OCI-LY1 (cell line): ENCODE measurements around the gene TM2D1.

Source experiments
- H2AFZ ChIP-seq: fragments of 200-600 bp; sonication (generic), shearing (Covaris generic); 2 replicates; pipeline ENCODE4 v1.6.0; 2014; ENCODE audit warnings: antibody characterized with exemption, mild to moderate bottlenecking, low read length
- H3F3A ChIP-seq: fragments of 200-600 bp; sonication (generic), shearing (Covaris generic); 2 replicates; pipeline ENCODE4 v1.6.0; 2014; ENCODE audit warnings: mild to moderate bottlenecking, antibody characterized with exemption, low read length, moderate library complexity; ENCODE audit not compliant: insufficient read depth
- H3K27ac ChIP-seq: fragments of 200-600 bp; sonication (generic); 2 replicates; pipeline ENCODE4 v1.5.1; 2014; ENCODE audit warnings: low read length, mixed run types, mild to moderate bottlenecking, low read depth; ENCODE audit not compliant: poor library complexity, severe bottlenecking
- H3K27me3 ChIP-seq: fragments of 200-600 bp; sonication (generic); 2 replicates; pipeline ENCODE4 v1.6.0; 2014; ENCODE audit warnings: antibody characterized with exemption, mild to moderate bottlenecking, low read length, moderate library complexity; ENCODE audit not compliant: insufficient read depth
- H3K36me3 ChIP-seq: fragments of 200-600 bp; sonication (generic); 2 replicates; pipeline ENCODE4 v1.6.1; 2014; ENCODE audit warnings: mild to moderate bottlenecking, antibody characterized with exemption, low read length, moderate library complexity, mixed read lengths; ENCODE audit not compliant: insufficient read depth
- H3K4me1 ChIP-seq: fragments of 200-600 bp; sonication (generic); 2 replicates; pipeline ENCODE4 v1.5.1; 2014; ENCODE audit warnings: mild to moderate bottlenecking, low read length, moderate library complexity; ENCODE audit not compliant: insufficient read depth, severe bottlenecking
- H3K4me2 ChIP-seq: fragments of 200-600 bp; sonication (generic), shearing (Covaris generic); 2 replicates; pipeline ENCODE4 v1.6.1; 2014; ENCODE audit warnings: low read length
- H3K4me3 ChIP-seq: fragments of 200-600 bp; sonication (generic); 2 replicates; pipeline ENCODE4 v1.5.1; 2014; ENCODE audit warnings: low read length, low read depth, mild to moderate bottlenecking, mixed read lengths; ENCODE audit not compliant: poor library complexity, severe bottlenecking
- H3K79me2 ChIP-seq: fragments of 200-600 bp; shearing (Covaris generic); 2 replicates; pipeline ENCODE4 v1.6.1; 2016; ENCODE audit warnings: mixed run types, low read length, mixed read lengths; ENCODE audit not compliant: insufficient read depth
- H3K9ac ChIP-seq: fragments of 200-600 bp; sonication (generic), shearing (Covaris generic); 2 replicates; pipeline ENCODE4 v1.6.1; 2014; ENCODE audit warnings: mild to moderate bottlenecking, low read length, mixed read lengths
- H3K9me2 ChIP-seq: fragments of 200-600 bp; sonication (generic), shearing (Covaris generic); 2 replicates; pipeline ENCODE4 v1.6.1; 2014; ENCODE audit warnings: low read depth, mild to moderate bottlenecking, low read length, mixed read lengths
- H3K9me3 ChIP-seq: fragments of 200-600 bp; shearing (Covaris generic); 2 replicates; pipeline ENCODE4 v1.6.1; 2014; ENCODE audit warnings: low read length, mixed read lengths
- H4K20me1 ChIP-seq: fragments of 200-600 bp; sonication (generic), shearing (Covaris generic); 2 replicates; pipeline ENCODE4 v1.6.0; 2016; ENCODE audit warnings: mild to moderate bottlenecking, low read length; ENCODE audit not compliant: insufficient read depth
- EZH2 ChIP-seq: fragments of 200-600 bp; sonication (generic), shearing (Covaris generic); IDR thresholded peaks from 2 replicates; pipeline ENCODE4 v1.8.0; 2017; ENCODE audit warnings: borderline replicate concordance, mixed run types, mild to moderate bottlenecking, antibody characterized with exemption, low read length, moderate library complexity, mixed read lengths
- TF ChIP-seq, protein P1 (sequence below): fragments of 200-600 bp; sonication (generic), shearing (Covaris generic); IDR thresholded peaks from 2 replicates; pipeline ENCODE4 v1.5.1; 2017; ENCODE audit warnings: mild to moderate bottlenecking, antibody characterized with exemption, low read length, moderate library complexity, mixed read lengths

Gene TM2D1

DNA sequence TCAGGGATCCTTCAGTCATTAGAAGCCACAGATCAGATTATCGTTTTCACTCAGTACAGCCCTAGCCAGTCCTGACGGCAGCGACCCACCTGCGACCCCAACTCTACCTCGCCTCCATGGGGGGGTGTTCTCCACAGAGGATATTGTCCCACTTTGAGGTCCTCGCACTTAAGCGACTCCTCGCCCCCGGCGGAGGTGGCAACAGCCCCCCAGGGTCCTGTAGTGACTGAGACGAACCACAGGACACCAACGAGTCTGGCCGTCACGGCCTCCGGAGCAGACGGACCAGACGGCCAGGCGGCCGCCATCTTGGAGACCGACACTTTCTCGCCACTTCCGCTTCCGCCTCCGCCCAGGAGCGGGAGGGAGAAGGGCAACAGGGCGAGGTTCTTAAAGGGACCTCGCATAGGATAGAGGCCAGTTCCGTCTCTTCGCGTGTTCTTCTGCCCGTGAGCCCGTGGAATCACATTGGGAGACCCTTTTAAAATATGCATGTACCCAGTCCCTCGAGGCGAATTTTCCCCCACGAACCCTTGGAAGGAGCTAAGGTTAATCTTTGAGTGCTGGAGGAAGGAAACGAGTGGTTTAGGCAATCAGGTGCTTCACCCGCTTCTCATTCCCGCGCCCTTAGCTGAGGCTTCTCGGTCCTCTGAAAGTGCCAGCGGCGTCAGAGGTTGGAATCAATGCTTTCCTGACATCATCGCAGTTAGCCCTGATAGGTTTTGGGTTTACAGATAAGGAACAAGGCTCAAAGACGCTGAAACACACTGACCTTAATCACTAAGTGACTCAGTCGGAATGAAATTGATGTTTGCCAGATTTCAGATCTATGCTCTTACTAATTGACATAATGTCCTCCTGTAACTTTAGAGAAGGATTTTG, at the start of gene TM2D1:
TSS of gene TM2D1 (minus strand) at position 329 of the 882 bp plus-strand sequence. CDS start at position 308, 21 bp downstream.
- Histone ChIP-seq H3K9me3 (no peaks in the 10 kb centered on the region), H3F3A (no peaks in the 10 kb centered on the region), H3K79me2 (peaks cover 27% of the 10 kb centered on the region), H3K27ac (peak within 1 kb of the TSS; percentile 64), H3K4me1 (peaks cover 30% of the 10 kb centered on the region), H3K4me2 (peak within 1 kb of the TSS; percentile 94), H4K20me1 (no peaks in the 10 kb centered on the region), H3K9me2 (no peaks in the 10 kb centered on the region), H3K36me3 (peaks cover 4% of the 10 kb centered on the region; the same call in 1 of the 2 replicates), H2AFZ (peak within 1 kb of the TSS; percentile 58), H3K4me3 (peak within 1 kb of the TSS; percentile 90), H3K9ac (peak within 1 kb of the TSS; percentile 87), H3K27me3 (no peaks in the 10 kb centered on the region)
- TF ChIP-seq, protein P1, sequence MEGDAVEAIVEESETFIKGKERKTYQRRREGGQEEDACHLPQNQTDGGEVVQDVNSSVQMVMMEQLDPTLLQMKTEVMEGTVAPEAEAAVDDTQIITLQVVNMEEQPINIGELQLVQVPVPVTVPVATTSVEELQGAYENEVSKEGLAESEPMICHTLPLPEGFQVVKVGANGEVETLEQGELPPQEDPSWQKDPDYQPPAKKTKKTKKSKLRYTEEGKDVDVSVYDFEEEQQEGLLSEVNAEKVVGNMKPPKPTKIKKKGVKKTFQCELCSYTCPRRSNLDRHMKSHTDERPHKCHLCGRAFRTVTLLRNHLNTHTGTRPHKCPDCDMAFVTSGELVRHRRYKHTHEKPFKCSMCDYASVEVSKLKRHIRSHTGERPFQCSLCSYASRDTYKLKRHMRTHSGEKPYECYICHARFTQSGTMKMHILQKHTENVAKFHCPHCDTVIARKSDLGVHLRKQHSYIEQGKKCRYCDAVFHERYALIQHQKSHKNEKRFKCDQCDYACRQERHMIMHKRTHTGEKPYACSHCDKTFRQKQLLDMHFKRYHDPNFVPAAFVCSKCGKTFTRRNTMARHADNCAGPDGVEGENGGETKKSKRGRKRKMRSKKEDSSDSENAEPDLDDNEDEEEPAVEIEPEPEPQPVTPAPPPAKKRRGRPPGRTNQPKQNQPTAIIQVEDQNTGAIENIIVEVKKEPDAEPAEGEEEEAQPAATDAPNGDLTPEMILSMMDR, result peak; percentile 10; the same call in 1 of the 2 replicates
- TF ChIP-seq EZH2, result no peak

DNA sequence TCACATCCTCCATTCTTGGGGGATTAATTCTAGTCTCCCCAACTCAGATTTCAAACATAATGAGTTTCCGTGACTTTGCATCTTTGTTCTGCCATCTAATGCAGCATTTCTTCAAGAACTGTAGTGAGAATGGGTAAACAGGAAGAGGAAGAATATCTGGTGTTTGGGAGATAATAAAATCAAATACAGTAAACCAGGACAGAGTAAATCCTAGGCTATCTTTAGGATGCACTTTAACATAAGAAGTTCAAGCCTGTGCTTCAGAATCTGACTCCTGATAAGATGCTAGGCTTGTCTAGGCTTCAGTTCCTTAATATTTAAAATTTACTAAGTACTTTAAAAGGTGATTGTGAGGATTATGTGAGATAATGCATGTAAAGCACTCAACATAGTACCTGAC, 45.2 kb upstream of the TM2D1 start:
- no peaks in the 10 kb centered on the region for H3F3A ChIP-seq
- no peaks in the 10 kb centered on the region for H3K79me2 ChIP-seq
- TF ChIP-seq, protein P1, result no peak
- no peak for TF ChIP-seq EZH2
- no peaks in the 10 kb centered on the region for H3K4me1 ChIP-seq
- H3K27me3 ChIP-seq, result no peaks in the 10 kb centered on the region
- H3K9me3 ChIP-seq, result no peaks in the 10 kb centered on the region
- no peaks in the 10 kb centered on the region for H4K20me1 ChIP-seq
- no peak overlapping the region for H3K27ac ChIP-seq
- no peak overlapping the region for H3K4me2 ChIP-seq
- H3K9me2 ChIP-seq, result no peaks in the 10 kb centered on the region
- no peak overlapping the region for H3K9ac ChIP-seq
- H3K4me3 ChIP-seq, result no peak overlapping the region
- peaks cover 19% of the 10 kb centered on the region; the same call in 1 of the 2 replicates for H3K36me3 ChIP-seq
- no peak overlapping the region for H2AFZ ChIP-seq

DNA sequence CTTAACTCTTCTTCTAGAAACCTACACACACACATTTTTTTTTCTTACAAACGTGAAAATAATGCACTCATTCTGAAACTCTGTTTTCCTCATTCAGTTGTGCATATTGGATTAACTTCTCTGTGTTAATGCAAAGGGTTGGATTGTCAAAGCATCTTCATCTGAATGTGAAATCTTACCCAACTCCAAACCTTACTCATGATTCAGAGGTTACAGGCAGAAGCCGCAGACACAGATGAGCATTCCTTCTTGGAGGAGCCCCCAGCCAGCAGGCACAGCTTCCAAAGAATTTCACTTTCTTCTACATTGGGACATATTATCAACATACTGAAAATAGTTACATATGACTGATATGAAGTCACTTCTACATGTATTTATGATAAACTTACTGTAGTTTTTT, 33.0 kb upstream of the TM2D1 start:
- H3K4me2 ChIP-seq, result no peak overlapping the region
- no peaks in the 10 kb centered on the region for H3K27me3 ChIP-seq
- no peak overlapping the region for H3K4me3 ChIP-seq
- H3K9me3 ChIP-seq, result no peaks in the 10 kb centered on the region
- H3K9ac ChIP-seq, result no peak overlapping the region
- no peak overlapping the region for H2AFZ ChIP-seq
- no peaks in the 10 kb centered on the region for H3K4me1 ChIP-seq
- no peaks in the 10 kb centered on the region for H3K36me3 ChIP-seq
- H3K79me2 ChIP-seq, result no peaks in the 10 kb centered on the region
- H3K27ac ChIP-seq, result no peak overlapping the region
- TF ChIP-seq EZH2, result no peak
- H3F3A ChIP-seq, result no peaks in the 10 kb centered on the region
- H4K20me1 ChIP-seq, result no peaks in the 10 kb centered on the region
- no peaks in the 10 kb centered on the region for H3K9me2 ChIP-seq
